ENCODE data around the gene ANKRD23. TPM values are rescaled to one million over a fixed set of nuclear protein-coding genes. Genes with fewer than 3 reads are reported as not detected.

The ANKRD23 gene
- total and polyA plus RNA-seq, 2 of the 13 experiments (the other 11 are each of a cell fraction or from before 2014, with no cell fraction given): 1.5 to 1.6 TPM

DNA sequence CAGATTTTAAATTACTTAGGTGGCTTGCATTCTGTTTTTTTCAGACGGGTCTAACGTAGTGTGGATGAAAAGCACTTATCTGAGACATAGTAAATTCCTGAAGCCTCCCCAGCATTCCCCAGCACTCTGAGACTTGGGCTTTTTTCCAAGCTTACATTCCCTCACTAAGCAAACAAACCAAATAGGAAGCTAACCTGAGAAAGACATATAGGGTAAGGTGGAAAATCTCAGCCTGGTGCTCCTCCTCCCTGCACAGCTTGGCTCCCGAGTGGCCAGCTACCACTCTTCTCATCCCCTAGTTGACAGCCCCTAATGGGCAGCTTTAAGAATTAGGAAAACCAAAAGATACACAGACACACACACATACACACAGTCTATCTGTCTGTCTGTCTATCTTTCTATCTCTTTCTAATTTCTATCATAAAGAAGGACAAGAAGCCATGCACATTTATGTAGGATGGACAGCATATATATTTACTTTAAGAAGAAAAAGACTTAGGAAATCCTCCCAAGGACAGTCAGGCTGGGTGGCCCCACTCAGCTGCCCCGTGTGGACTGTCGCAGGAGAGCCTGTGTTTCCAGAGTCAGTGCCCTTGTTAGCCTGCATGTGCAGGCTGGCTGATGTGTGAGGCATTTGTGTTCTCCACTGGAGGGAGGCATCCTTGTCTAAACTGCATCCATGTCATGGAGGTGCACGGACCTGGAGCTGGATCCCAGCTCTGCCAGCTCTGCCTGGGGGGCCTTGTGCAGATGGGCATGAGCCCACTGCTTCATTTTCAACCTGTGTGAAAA is 19.5 kb downstream of the ANKRD23 start (continued):
- TF ChIP-seq ZNF451 (CRISPR knock-in tag; IDR thresholded peaks at IDR 0.05) (no peak), ZNF891 (CRISPR knock-in tag; IDR thresholded peaks at IDR 0.05) (no peak), REST (IDR thresholded peaks at IDR 0.05; ENCODE audit: borderline replicate concordance in 1 of 2, low read depth in 1 of 2, low read length in 2 of 2) (no peak), RBFOX2 (IDR thresholded peaks at IDR 0.05; ENCODE audit: low read depth, low read length) (peak; percentile 24; the same call in 1 of the 2 replicates), RBM22 (optimal IDR thresholded peaks at IDR 0.05; ENCODE audit: low read length) (peak; percentile 55), ZNF713 (CRISPR knock-in tag; IDR thresholded peaks at IDR 0.05) (no peak), POLR2A (IDR thresholded peaks at IDR 0.05; ENCODE audit: insufficient read depth in 1 of 2, low read depth in 2 of 2, low read length in 2 of 2) (no peak), ZNF337 (CRISPR knock-in tag; IDR thresholded peaks at IDR 0.05; ENCODE audit: borderline replicate concordance, low read depth) (no peak), RAD21 (CRISPR knock-in tag; IDR thresholded peaks at IDR 0.05) (peak; percentile 39; the same call in 1 of the 2 replicates), KDM2A (CRISPR knock-in tag; IDR thresholded peaks at IDR 0.05; ENCODE audit: borderline replicate concordance, low read depth) (no peak), HOXA5 (CRISPR knock-in tag; IDR thresholded peaks at IDR 0.05) (no peak), ZNF274 (CRISPR knock-in tag; IDR thresholded peaks at IDR 0.05) (no peak), RARA (CRISPR knock-in tag; IDR thresholded peaks at IDR 0.05) (no peak), DMTF1 (CRISPR knock-in tag; IDR thresholded peaks at IDR 0.05) (no peak), KLF16 (CRISPR knock-in tag; IDR thresholded peaks at IDR 0.05) (no peak), FOXA1 (IDR thresholded peaks at IDR 0.05) (no peak), FOXA1 (CRISPR knock-in tag; IDR thresholded peaks at IDR 0.05) (peak; percentile 54; the same call in 1 of the 2 replicates)
- TF ChIP-seq, protein P1, sequence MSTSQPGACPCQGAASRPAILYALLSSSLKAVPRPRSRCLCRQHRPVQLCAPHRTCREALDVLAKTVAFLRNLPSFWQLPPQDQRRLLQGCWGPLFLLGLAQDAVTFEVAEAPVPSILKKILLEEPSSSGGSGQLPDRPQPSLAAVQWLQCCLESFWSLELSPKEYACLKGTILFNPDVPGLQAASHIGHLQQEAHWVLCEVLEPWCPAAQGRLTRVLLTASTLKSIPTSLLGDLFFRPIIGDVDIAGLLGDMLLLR (CRISPR knock-in tag; IDR thresholded peaks at IDR 0.05): no peak
- TF ChIP-seq, protein P2, sequence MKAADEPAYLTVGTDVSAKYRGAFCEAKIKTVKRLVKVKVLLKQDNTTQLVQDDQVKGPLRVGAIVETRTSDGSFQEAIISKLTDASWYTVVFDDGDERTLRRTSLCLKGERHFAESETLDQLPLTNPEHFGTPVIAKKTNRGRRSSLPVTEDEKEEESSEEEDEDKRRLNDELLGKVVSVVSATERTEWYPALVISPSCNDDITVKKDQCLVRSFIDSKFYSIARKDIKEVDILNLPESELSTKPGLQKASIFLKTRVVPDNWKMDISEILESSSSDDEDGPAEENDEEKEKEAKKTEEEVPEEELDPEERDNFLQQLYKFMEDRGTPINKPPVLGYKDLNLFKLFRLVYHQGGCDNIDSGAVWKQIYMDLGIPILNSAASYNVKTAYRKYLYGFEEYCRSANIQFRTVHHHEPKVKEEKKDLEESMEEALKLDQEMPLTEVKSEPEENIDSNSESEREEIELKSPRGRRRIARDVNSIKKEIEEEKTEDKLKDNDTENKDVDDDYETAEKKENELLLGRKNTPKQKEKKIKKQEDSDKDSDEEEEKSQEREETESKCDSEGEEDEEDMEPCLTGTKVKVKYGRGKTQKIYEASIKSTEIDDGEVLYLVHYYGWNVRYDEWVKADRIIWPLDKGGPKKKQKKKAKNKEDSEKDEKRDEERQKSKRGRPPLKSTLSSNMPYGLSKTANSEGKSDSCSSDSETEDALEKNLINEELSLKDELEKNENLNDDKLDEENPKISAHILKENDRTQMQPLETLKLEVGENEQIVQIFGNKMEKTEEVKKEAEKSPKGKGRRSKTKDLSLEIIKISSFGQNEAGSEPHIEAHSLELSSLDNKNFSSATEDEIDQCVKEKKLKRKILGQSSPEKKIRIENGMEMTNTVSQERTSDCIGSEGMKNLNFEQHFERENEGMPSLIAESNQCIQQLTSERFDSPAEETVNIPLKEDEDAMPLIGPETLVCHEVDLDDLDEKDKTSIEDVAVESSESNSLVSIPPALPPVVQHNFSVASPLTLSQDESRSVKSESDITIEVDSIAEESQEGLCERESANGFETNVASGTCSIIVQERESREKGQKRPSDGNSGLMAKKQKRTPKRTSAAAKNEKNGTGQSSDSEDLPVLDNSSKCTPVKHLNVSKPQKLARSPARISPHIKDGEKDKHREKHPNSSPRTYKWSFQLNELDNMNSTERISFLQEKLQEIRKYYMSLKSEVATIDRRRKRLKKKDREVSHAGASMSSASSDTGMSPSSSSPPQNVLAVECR (CRISPR knock-in tag; IDR thresholded peaks at IDR 0.05; ENCODE audit: borderline replicate concordance): peak; percentile 23; the same call in 1 of the 2 replicates

Data from HepG2 (cell line).